HL-60 (cell line): Measurements from ENCODE around the gene TAF1B.

Experiments used
- DNase-seq, 2 experiments: peaks; one replicate each; pipeline ENCODE4 v3.0.0-alpha.2; 2010 to 2020; ENCODE audit warnings: low read depth in 1 of 2, low spot score in 1 of 2
- H3K27ac ChIP-seq: fragments of 250-450 bp; sonication (Bioruptor Pico); replicated peaks from 2 replicates; pipeline ENCODE4 v1.5.1; 2020; ENCODE audit warnings: mild to moderate bottlenecking, moderate library complexity
- H3K27me3 ChIP-seq: fragments of 250-450 bp; sonication (Bioruptor Pico); 2 replicates; pipeline ENCODE4 v1.5.1; 2021; ENCODE audit warnings: mild to moderate bottlenecking, moderate library complexity; ENCODE audit not compliant: insufficient read depth, poor library complexity, severe bottlenecking
- H3K4me3 ChIP-seq: replicated peaks from 2 replicates; pipeline ENCODE4 v1.5.1; 2011; ENCODE audit warnings: mild to moderate bottlenecking, control low read depth, low read length; ENCODE audit not compliant: insufficient read depth
- GABPA ChIP-seq: IDR thresholded peaks from 2 replicates; pipeline ENCODE4 v1.6.1; 2012; ENCODE audit warnings: low read depth
- POLR2AphosphoS5 ChIP-seq: IDR thresholded peaks from 2 replicates; pipeline ENCODE4 v1.6.1; 2012; ENCODE audit warnings: low read depth
- REST ChIP-seq: IDR thresholded peaks from 2 replicates; pipeline ENCODE4 v1.6.1; 2012; ENCODE audit warnings: low read depth; ENCODE audit not compliant: insufficient replicate concordance
- SPI1 ChIP-seq: IDR thresholded peaks from 2 replicates; pipeline ENCODE4 v1.6.1; 2012; ENCODE audit warnings: low read depth, mild to moderate bottlenecking, borderline replicate concordance
- TF ChIP-seq, protein P1 (sequence below): IDR thresholded peaks from one replicate; pipeline ENCODE4 v1.5.1; 2011; ENCODE audit warnings: low read length, control low read depth, inconsistent platforms; ENCODE audit not compliant: insufficient read depth

Gene TAF1B

GRCh38 chr2:9796056-9797010 is 46.9 kb upstream of the TAF1B start:
- no peak overlapping the region for H3K4me3 ChIP-seq
- no peaks in the 10 kb centered on the region for H3K27me3 ChIP-seq
- no peak overlapping the region for H3K27ac ChIP-seq
- no peak for DNase-seq
- TF ChIP-seq, protein P1, sequence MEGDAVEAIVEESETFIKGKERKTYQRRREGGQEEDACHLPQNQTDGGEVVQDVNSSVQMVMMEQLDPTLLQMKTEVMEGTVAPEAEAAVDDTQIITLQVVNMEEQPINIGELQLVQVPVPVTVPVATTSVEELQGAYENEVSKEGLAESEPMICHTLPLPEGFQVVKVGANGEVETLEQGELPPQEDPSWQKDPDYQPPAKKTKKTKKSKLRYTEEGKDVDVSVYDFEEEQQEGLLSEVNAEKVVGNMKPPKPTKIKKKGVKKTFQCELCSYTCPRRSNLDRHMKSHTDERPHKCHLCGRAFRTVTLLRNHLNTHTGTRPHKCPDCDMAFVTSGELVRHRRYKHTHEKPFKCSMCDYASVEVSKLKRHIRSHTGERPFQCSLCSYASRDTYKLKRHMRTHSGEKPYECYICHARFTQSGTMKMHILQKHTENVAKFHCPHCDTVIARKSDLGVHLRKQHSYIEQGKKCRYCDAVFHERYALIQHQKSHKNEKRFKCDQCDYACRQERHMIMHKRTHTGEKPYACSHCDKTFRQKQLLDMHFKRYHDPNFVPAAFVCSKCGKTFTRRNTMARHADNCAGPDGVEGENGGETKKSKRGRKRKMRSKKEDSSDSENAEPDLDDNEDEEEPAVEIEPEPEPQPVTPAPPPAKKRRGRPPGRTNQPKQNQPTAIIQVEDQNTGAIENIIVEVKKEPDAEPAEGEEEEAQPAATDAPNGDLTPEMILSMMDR = no peak
- TF ChIP-seq GABPA = no peak
- no peak for TF ChIP-seq SPI1
- TF ChIP-seq POLR2AphosphoS5 = no peak
- no peak for TF ChIP-seq REST

DNA sequence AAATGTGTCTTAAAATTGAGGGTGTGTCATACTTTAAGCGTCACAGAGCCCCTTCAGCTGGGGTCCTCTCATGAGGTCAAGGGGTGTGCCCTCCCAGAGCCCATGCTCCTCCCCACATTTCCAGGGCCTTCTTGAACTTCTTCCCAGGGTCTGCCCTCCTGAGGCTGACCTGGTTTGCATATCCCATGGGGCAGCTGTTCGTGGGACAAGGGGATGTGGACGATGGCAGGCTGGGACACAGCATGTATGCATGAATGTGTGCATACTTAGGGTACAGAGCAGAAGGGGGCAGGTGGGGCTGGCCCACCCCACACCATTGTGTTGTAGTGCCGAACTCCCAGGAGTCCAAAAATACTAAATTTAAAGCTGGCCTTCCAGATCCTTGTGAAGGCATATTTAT is 46.2 kb upstream of the TAF1B start:
- DNase-seq = no peak
- no peaks in the 10 kb centered on the region for H3K27me3 ChIP-seq
- no peak for TF ChIP-seq POLR2AphosphoS5
- TF ChIP-seq, protein P1 = no peak
- no peak for TF ChIP-seq GABPA
- TF ChIP-seq REST = no peak
- no peak for TF ChIP-seq SPI1
- H3K27ac ChIP-seq = no peak overlapping the region
- H3K4me3 ChIP-seq = no peak overlapping the region

- H3K27me3 ChIP-seq = no peaks in the 10 kb centered on the region
- H3K4me3 ChIP-seq = no peak overlapping the region
- H3K27ac ChIP-seq = no peak overlapping the region
- DNase-seq = no peak
- no peak for TF ChIP-seq GABPA
- TF ChIP-seq, protein P1 = no peak
- no peak for TF ChIP-seq SPI1
- no peak for TF ChIP-seq REST
- TF ChIP-seq POLR2AphosphoS5 = no peak
These were observed 45.4 kb upstream of the TAF1B start for GRCh38 chr2:9797681-9798556.
